IMR-90 (cell line): ENCODE measurements around the gene GLRX2. TPM values are rescaled to one million over a fixed set of nuclear protein-coding genes. Genes with fewer than 3 reads are reported as not detected.

ENCODE experiments used
- ATAC-seq: fragments of 200-7000 bp; cut with Tn5 transposase; 2 replicates; pipeline ENCODE4 v1.9.1; 2020; ENCODE audit warnings: low read depth, mild to moderate bottlenecking, moderate library complexity
- BruUV-seq: library from RNA; stranded (reverse); fragments of 400-500 nt; replicated peaks from 2 replicates; lab custom pipeline; 2021; lab: Mats Ljungman, UMichigan
- CTCF ChIA-PET: fragments of 300-600 bp; formaldehyde crosslinking; extraction: SDS; loops from one replicate; lab custom pipeline; 2021; ENCODE audit warnings: antibody characterized with exemption; lab: Yijun Ruan, JAX
- POLR2A ChIA-PET: fragments of 300-600 bp; sonication (Branson Sonifier 250); formaldehyde crosslinking; loops from one replicate; lab custom pipeline; 2022; ENCODE audit warnings: antibody characterized with exemption; ENCODE audit not compliant: unreplicated experiment; lab: Charles Lee
- DNase-seq: peaks from one replicate; pipeline ENCODE4 v3.0.0; 2013
- H2AFZ ChIP-seq: replicated peaks from 2 replicates; pipeline ENCODE3; 2013; ENCODE audit warnings: low read length, mild to moderate bottlenecking; ENCODE audit not compliant: poor library complexity
- H2AK5ac ChIP-seq: 2 replicates; pipeline ENCODE4 v1.6.1; 2013; ENCODE audit warnings: low read depth, low read length, inconsistent platforms
- H2AK9ac ChIP-seq: replicated peaks from 2 replicates; pipeline ENCODE3; 2013; ENCODE audit warnings: mild to moderate bottlenecking, low read depth, low read length, moderate library complexity; ENCODE audit not compliant: poor library complexity
- H2BK120ac ChIP-seq: 2 replicates; pipeline ENCODE4 v1.6.1; 2013; ENCODE audit warnings: low read depth, low read length, inconsistent platforms
- H2BK15ac ChIP-seq: 3 replicates; pipeline ENCODE4 v1.6.1; 2013; ENCODE audit warnings: low read depth, low read length, inconsistent platforms
- H2BK20ac ChIP-seq: 2 replicates; pipeline ENCODE4 v1.6.1; 2013; ENCODE audit warnings: low read depth, mild to moderate bottlenecking, inconsistent platforms, low read length, moderate library complexity
- H2BK5ac ChIP-seq: 2 replicates; pipeline ENCODE4 v1.6.1; 2013; ENCODE audit warnings: mild to moderate bottlenecking, low read depth, low read length, inconsistent platforms; ENCODE audit not compliant: poor library complexity, severe bottlenecking
- H3K14ac ChIP-seq: replicated peaks from 2 replicates; pipeline ENCODE4 v1.6.1; 2013; ENCODE audit warnings: low read depth, low read length, inconsistent platforms
- H3K18ac ChIP-seq: 2 replicates; pipeline ENCODE4 v1.6.1; 2013; ENCODE audit warnings: low read depth, low read length, control low read depth
- H3K23ac ChIP-seq: 2 replicates; pipeline ENCODE4 v1.6.1; 2013; ENCODE audit warnings: low read depth, low read length, inconsistent platforms
- H3K27ac ChIP-seq: 2 replicates; pipeline ENCODE4 v1.5.1; 2013; ENCODE audit warnings: mild to moderate bottlenecking, control low read depth, low read length; ENCODE audit not compliant: insufficient read depth
- H3K27me3 ChIP-seq: 2 replicates; pipeline ENCODE4 v1.6.1; 2013; ENCODE audit warnings: low read length; ENCODE audit not compliant: control insufficient read depth, insufficient read depth
- H3K36me3 ChIP-seq: 2 replicates; pipeline ENCODE4 v1.6.1; 2013; ENCODE audit warnings: low read length, mixed read lengths; ENCODE audit not compliant: control insufficient read depth, insufficient read depth
- H3K4ac ChIP-seq: 2 replicates; pipeline ENCODE4 v1.6.1; 2013; ENCODE audit warnings: low read depth, low read length, inconsistent platforms
- H3K4me1 ChIP-seq: 2 replicates; pipeline ENCODE4 v1.6.1; 2013; ENCODE audit warnings: low read length, mixed read lengths; ENCODE audit not compliant: control insufficient read depth, insufficient read depth
- H3K4me2 ChIP-seq: 2 replicates; pipeline ENCODE4 v1.6.1; 2013; ENCODE audit warnings: low read depth, mild to moderate bottlenecking, control low read depth, low read length, moderate library complexity
- H3K4me3 ChIP-seq: 2 replicates; pipeline ENCODE4 v1.5.1; 2013; ENCODE audit warnings: low read depth, mild to moderate bottlenecking, control low read depth, low read length, moderate library complexity; ENCODE audit not compliant: insufficient read depth
- H3K56ac ChIP-seq: 2 replicates; pipeline ENCODE4 v1.6.1; 2013; ENCODE audit warnings: low read length, inconsistent platforms; ENCODE audit not compliant: insufficient read depth; ENCODE audit errors: extremely low read depth
- H3K79me1 ChIP-seq, 2 experiments: 2 replicates each; pipeline ENCODE4 v1.6.1; 2013; ENCODE audit warnings: low read length in 2 of 2, inconsistent platforms in 1 of 2, low read depth in 1 of 2
- H3K9ac ChIP-seq: 2 replicates; pipeline ENCODE4 v1.6.1; 2013; ENCODE audit warnings: low read depth, low read length, control low read depth
- H3K9me1 ChIP-seq: 2 replicates; pipeline ENCODE4 v1.6.1; 2013; ENCODE audit warnings: low read length, inconsistent platforms; ENCODE audit not compliant: insufficient read depth
- H3K9me3 ChIP-seq: 2 replicates; pipeline ENCODE4 v1.6.1; 2013; ENCODE audit warnings: low read length; ENCODE audit not compliant: control insufficient read depth, insufficient read depth
- H4K20me1 ChIP-seq: 2 replicates; pipeline ENCODE4 v1.6.1; 2013; ENCODE audit warnings: low read length, inconsistent platforms; ENCODE audit not compliant: insufficient read depth
- H4K5ac ChIP-seq: 2 replicates; pipeline ENCODE4 v1.6.1; 2013; ENCODE audit warnings: mild to moderate bottlenecking, low read depth, low read length, control low read depth
- H4K8ac ChIP-seq, 2 experiments: 2 replicates each; pipeline ENCODE4 v1.6.1; 2013; ENCODE audit warnings: low read depth in 2 of 2, low read length in 2 of 2, control low read depth in 1 of 2, inconsistent platforms in 1 of 2
- H4K91ac ChIP-seq: 2 replicates; pipeline ENCODE4 v1.6.1; 2013; ENCODE audit warnings: low read depth, low read length, inconsistent platforms; ENCODE audit not compliant: insufficient read depth
- NFE2L2 ChIP-seq: fragments of 150-350 bp; IDR thresholded peaks from 2 replicates; pipeline ENCODE4 v1.6.1; 2016; ENCODE audit warnings: low read depth, mild to moderate bottlenecking, low read length
- POLR2A ChIP-seq: IDR thresholded peaks from 2 replicates; pipeline ENCODE4 v1.6.1; 2012; ENCODE audit warnings: mild to moderate bottlenecking, low read depth, low read length
- WGBS, 2 experiments: methylation state at CpG; one replicate each; pipeline versions ENCODE4 v1.1.5 to v1.1.7; 2013; ENCODE audit warnings: missing lambda C conversion rate in 2 of 2; ENCODE audit not compliant: insufficient read length in 1 of 2; ENCODE audit errors: extremely low coverage in 2 of 2; 5-methylcytosine and 5-hydroxymethylcytosine counted together
- dilution Hi-C: fragments of 300-500 bp; cut with HindIII; formaldehyde crosslinking; loops from one replicate; pipeline ENCODE4 v1.14.3; 2018; ENCODE audit warnings: low sequenced_read_pairs; ENCODE audit not compliant: unreplicated experiment
- in situ Hi-C: fragments of 300-500 bp; cut with MboI; formaldehyde crosslinking; loops from 3 replicates; pipeline ENCODE4 v1.14.3; 2019; ENCODE audit warnings: low sequenced_read_pairs, inconsistent platforms, mixed read lengths
- intact Hi-C: fragments of 100-400 bp; cut with micrococcal nuclease; formaldehyde crosslinking; loops from 2 replicates; pipeline ENCODE4 v1.10.0; 2022
- polyA plus RNA-seq, 3 experiments: library from polyadenylated mRNA; depleted of rRNA; stranded (reverse); fragments of >200 nt; gene quantifications; 2 replicates each; pipeline ENCODE4 v1.2.3, GENCODE V29; 2012; ENCODE audit warnings: low replicate concordance in 1 of 3
- total RNA-seq: library from RNA; depleted of rRNA; stranded (reverse); fragments of >200 nt; gene quantifications from 2 replicates; pipeline ENCODE4 v1.2.3, GENCODE V29; 2012
- TF ChIP-seq, protein P1 (sequence below): fragments of 150-350 bp; IDR thresholded peaks from 2 replicates; pipeline ENCODE4 v1.6.1; 2016; ENCODE audit warnings: low read depth, mild to moderate bottlenecking, low read length, moderate library complexity, borderline replicate concordance

GLRX2 gene
- total and polyA plus RNA-seq, 2 of the 4 experiments (the other 2 are of a cell fraction): 2.0 to 15.9 TPM

DNA sequence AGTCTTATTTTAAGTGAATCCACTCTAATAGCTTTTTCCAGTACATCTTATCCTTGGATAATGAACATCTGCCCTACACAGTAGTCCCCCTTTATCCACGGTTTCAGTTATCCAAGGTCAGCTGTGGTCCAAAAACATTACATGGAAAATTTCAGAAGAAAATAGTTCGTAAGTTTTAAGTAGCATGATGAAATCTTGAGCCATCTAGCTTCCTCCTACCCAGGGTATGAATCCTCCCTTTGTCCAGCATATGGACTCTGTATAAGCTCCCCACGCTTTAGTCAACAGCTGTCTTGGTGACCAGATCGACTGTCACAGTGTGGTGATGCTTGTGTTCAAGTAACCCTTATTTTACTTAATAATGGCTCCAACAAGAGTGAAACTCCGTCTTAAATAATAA, 2.6 kb downstream of the GLRX2 start:
- no peaks in the 10 kb centered on the region for H3K27me3 ChIP-seq
- no peak overlapping the region for H2AK5ac ChIP-seq
- H3K4me1 ChIP-seq: no peaks in the 10 kb centered on the region
- H3K56ac ChIP-seq: no peak overlapping the region
- H3K36me3 ChIP-seq: peaks cover 11% of the 10 kb centered on the region
- in situ Hi-C loops: no loop called here
- no peak overlapping the region for H2BK20ac ChIP-seq
- POLR2A ChIA-PET: no interaction called here
- H4K20me1 ChIP-seq: peaks cover 8% of the 10 kb centered on the region; the same call in 1 of the 2 replicates
- no peak overlapping the region for H2AK9ac ChIP-seq
- no peak overlapping the region for H3K4ac ChIP-seq
- H4K8ac ChIP-seq: no peak overlapping the region
- H2BK15ac ChIP-seq: no peak overlapping the region
- BruUV-seq: no TSS peak
- intact Hi-C loops: no loop called here
- no peak overlapping the region for H3K4me2 ChIP-seq
- ATAC-seq: no peak
- no peak overlapping the region for H2BK120ac ChIP-seq
- H4K91ac ChIP-seq: no peak overlapping the region
- no CpG with 5 or more reads among the region's 5 CpGs for WGBS, 2 experiments
- H3K14ac ChIP-seq: no peak overlapping the region
- CTCF ChIA-PET: no interaction called here
- no peaks in the 10 kb centered on the region for H3K9me3 ChIP-seq
- H3K27ac ChIP-seq: no peak overlapping the region
- TF ChIP-seq NFE2L2 (no peak), POLR2A (no peak)
- TF ChIP-seq, protein P1, sequence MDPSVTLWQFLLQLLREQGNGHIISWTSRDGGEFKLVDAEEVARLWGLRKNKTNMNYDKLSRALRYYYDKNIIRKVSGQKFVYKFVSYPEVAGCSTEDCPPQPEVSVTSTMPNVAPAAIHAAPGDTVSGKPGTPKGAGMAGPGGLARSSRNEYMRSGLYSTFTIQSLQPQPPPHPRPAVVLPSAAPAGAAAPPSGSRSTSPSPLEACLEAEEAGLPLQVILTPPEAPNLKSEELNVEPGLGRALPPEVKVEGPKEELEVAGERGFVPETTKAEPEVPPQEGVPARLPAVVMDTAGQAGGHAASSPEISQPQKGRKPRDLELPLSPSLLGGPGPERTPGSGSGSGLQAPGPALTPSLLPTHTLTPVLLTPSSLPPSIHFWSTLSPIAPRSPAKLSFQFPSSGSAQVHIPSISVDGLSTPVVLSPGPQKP: no peak
- no peak overlapping the region for H3K9ac ChIP-seq
- no peak for DNase-seq
- H3K4me3 ChIP-seq: no peak overlapping the region
- peaks cover 15 to 41% of the 10 kb centered on the region in 2 experiments for H3K79me1 ChIP-seq
- dilution Hi-C loops: no loop called here
- no peak overlapping the region for H4K5ac ChIP-seq
- no peak overlapping the region for H2AFZ ChIP-seq
- no peak overlapping the region; the same call in 1 of the 2 replicates for H3K23ac ChIP-seq
- H2BK5ac ChIP-seq: no peak overlapping the region
- H3K9me1 ChIP-seq: peaks cover 2% of the 10 kb centered on the region; the same call in 1 of the 2 replicates
- no peak overlapping the region for H3K18ac ChIP-seq
